ENCODE results near the gene NAE1. TPM values are rescaled to one million over a fixed set of nuclear protein-coding genes. Genes with fewer than 3 reads are reported as not detected.

Gene NAE1
- total and polyA plus RNA-seq, 12 donors, result 23.7 to 35.9 (median 30.7) TPM

DNA sequence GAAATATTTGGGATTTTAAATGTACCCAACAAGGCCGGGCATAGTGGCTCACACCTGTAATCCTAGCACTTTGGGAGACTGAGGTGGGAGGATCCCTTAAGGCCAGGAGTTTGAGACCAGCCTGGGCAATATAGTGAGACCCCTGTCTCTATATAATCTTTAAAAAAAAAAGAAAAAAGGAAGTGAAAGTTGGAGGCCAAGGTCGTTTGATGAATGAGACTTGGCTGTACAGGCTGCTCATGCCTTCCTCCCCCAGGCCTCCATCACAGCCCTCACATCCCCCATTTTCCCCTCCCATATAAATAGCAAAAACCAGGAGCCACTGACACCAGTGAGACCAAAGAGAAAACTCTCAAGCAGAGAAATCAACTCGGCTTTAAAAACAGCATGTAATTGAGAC, 10.1 kb upstream of the NAE1 start:
- intact Hi-C loops (cut with DNase I), result no loop called here
- Histone ChIP-seq H3K36me3 (no peaks in the 10 kb centered on the region), H3K27ac (no peak overlapping the region), H3K9me3 (peaks cover 0 to 9% (median 0%) of the 10 kb centered on the region in 11 donors), H3K4me3 (no peak overlapping the region), H3K4me1 (peaks cover 4 to 21% (median 12%) of the 10 kb centered on the region in 9 donors), H3K27me3 (peaks cover 10 to 29% (median 25%) of the 10 kb centered on the region in 7 donors)
- no peak for DNase-seq
- no peak for ATAC-seq
- TF ChIP-seq, protein P1, sequence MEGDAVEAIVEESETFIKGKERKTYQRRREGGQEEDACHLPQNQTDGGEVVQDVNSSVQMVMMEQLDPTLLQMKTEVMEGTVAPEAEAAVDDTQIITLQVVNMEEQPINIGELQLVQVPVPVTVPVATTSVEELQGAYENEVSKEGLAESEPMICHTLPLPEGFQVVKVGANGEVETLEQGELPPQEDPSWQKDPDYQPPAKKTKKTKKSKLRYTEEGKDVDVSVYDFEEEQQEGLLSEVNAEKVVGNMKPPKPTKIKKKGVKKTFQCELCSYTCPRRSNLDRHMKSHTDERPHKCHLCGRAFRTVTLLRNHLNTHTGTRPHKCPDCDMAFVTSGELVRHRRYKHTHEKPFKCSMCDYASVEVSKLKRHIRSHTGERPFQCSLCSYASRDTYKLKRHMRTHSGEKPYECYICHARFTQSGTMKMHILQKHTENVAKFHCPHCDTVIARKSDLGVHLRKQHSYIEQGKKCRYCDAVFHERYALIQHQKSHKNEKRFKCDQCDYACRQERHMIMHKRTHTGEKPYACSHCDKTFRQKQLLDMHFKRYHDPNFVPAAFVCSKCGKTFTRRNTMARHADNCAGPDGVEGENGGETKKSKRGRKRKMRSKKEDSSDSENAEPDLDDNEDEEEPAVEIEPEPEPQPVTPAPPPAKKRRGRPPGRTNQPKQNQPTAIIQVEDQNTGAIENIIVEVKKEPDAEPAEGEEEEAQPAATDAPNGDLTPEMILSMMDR (IDR thresholded peaks at IDR 0.05), result no peak
- WGBS, 2 donors, result 53 to 55% methylated on average over 3 of the region's 3 CpGs

GRCh38 chr16:66834746-66835145, 4.0 kb upstream of the NAE1 start:
- Histone ChIP-seq H3K27ac (no peak overlapping the region), H3K9me3 (peaks cover 0 to 9% (median 0%) of the 10 kb centered on the region in 11 donors), H3K4me1 (peaks cover 0 to 12% (median 4%) of the 10 kb centered on the region in 9 donors), H3K27me3 (peaks cover 0 to 4% (median 0%) of the 10 kb centered on the region in 7 donors), H3K36me3 (no peaks in the 10 kb centered on the region), H3K4me3 (no peak overlapping the region)
- intact Hi-C loops (cut with DNase I), result loop anchor here in 3 of 10 donors (5.0 kb wide), 1 partner anchor 33 kb away; no protein-coding TSS in a partner anchor
- 92% methylated on average over 5 of the region's 5 CpGs for WGBS, 2 donors
- TF ChIP-seq, protein P1 (IDR thresholded peaks at IDR 0.05), result no peak
- ATAC-seq (no peak), DNase-seq (no peak)

GRCh38 chr16:66832661-66833305, 2.0 kb upstream of the NAE1 start:
- no peaks in the 10 kb centered on the region for H3K9me3 ChIP-seq
- intact Hi-C loops (cut with DNase I), result loop anchor here in 5 of 10 donors (2.0 to 5.0 kb wide), 2 partner anchors 34 to 35 kb away; no protein-coding TSS in a partner anchor
- no peak overlapping the region for H3K27ac ChIP-seq
- TF ChIP-seq, protein P1 (IDR thresholded peaks at IDR 0.05), result no peak
- H3K4me1 ChIP-seq, result peaks cover 5 to 24% (median 14%) of the 10 kb centered on the region in 9 donors
- peaks cover 0 to 8% (median 0%) of the 10 kb centered on the region in 9 donors for H3K36me3 ChIP-seq
- no peak overlapping the region for H3K4me3 ChIP-seq
- 81 to 82% methylated on average over 7 of the region's 7 CpGs for WGBS, 2 donors
- DNase-seq, result no peak
- peaks cover 0 to 4% (median 0%) of the 10 kb centered on the region in 7 donors for H3K27me3 ChIP-seq
- ATAC-seq, result no peak

- DNase-seq (no peak), ATAC-seq (no peak)
- H3K4me1 ChIP-seq, result peaks cover 5 to 25% (median 14%) of the 10 kb centered on the region in 9 donors
- TF ChIP-seq, protein P1 (IDR thresholded peaks at IDR 0.05), result no peak
- no peak overlapping the region for H3K4me3 ChIP-seq
- WGBS, 2 donors, result 79 to 82% methylated on average over 3 of the region's 3 CpGs
- peaks cover 0 to 14% (median 0%) of the 10 kb centered on the region in 9 donors for H3K36me3 ChIP-seq
- H3K27ac ChIP-seq, result no peak overlapping the region
- peaks cover 0 to 2% (median 0%) of the 10 kb centered on the region in 7 donors for H3K27me3 ChIP-seq
- intact Hi-C loops (cut with DNase I), result loop anchor here in 5 of 10 donors (2.0 to 5.0 kb wide), 2 partner anchors 35 kb away; no protein-coding TSS in a partner anchor
- H3K9me3 ChIP-seq, result no peaks in the 10 kb centered on the region
Measured at GRCh38 chr16:66832190-66832589, 1.4 kb upstream of the NAE1 start.
